ENCODE results near the gene CCT8. TPM values are rescaled to one million over a fixed set of nuclear protein-coding genes. Genes with fewer than 3 reads are reported as not detected.

CCT8 gene
- total and polyA plus RNA-seq, 9 of the 15 experiments (the other 6 are each of a cell fraction or from before 2014, with no cell fraction given) = 451 to 1,153 (median 677) TPM

DNA sequence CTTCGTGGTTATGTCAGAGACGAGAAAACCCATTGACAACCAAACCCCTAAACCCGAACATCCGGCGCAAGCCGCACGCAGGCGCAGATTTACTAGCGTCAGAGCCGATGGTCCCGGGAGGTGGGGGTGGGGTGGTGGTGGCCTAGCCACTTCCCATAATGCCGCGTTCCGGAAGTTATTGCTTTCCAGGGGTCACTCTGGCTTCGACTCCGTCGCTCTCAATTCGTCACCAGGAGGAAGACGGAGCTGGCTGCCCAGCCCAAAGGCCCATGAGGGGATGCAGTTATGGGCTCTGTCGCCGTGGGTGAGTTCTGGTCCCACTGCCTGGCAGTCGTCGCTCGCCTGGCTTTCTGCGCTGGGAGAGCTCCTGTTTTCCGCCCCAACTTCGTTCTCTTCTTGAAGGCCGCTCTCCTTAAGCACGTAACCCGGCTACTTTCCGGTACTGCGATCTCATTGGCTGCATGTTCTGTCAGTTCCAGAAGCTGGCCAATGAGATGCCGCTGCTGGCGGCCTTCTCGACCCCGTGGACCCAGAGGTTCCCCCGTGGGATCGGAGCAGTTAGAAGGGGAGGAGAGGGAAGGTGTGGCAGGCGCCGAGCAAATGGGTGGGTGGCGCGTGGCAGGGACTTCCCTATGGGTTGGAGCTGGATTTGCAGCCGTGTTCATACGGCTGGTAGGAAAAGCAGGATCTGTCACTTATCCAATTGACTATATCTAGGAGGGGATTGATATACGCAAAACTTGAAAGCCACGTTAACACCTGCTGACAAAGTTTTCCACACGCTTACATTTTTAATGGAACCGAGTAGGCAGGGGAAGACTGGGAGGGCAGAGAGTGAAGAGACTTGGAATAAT lies 48.7 kb downstream of the CCT8 start, which contains the start of gene USP16 (continued):
- TF ChIP-seq PBX2 (CRISPR knock-in tag; IDR thresholded peaks at IDR 0.05; ENCODE audit: low read depth) (peak; percentile 79), PBX2 (tag; conservative IDR thresholded peaks at IDR 0.05; ENCODE audit: low read depth) (peak; percentile 98), ZC3H4 (CRISPR knock-in tag; IDR thresholded peaks at IDR 0.05; ENCODE audit: borderline replicate concordance) (no peak), CHD1 (IDR thresholded peaks at IDR 0.05; ENCODE audit: low read length) (peak; percentile 81), MTA2 (IDR thresholded peaks at IDR 0.05; ENCODE audit: low read depth) (no peak; the same call in none of the 2 replicates), ZNF280A (IDR thresholded peaks at IDR 0.05; ENCODE audit: low read depth, partially characterized antibody) (no peak), ZNF57 (CRISPR knock-in tag; IDR thresholded peaks at IDR 0.05) (no peak), HNRNPL (IDR thresholded peaks at IDR 0.05; ENCODE audit: low read depth, low read length) (no peak), NCOA1 (IDR thresholded peaks at IDR 0.05; ENCODE audit: low read depth) (no peak; the same call in 1 of the 2 replicates), GATA2 (CRISPR knock-in tag; IDR thresholded peaks at IDR 0.05) (no peak), ZNF23 (CRISPR knock-in tag; IDR thresholded peaks at IDR 0.05) (no peak), RHOXF2B (CRISPR knock-in tag; conservative IDR thresholded peaks at IDR 0.05) (no peak), ZKSCAN1 (IDR thresholded peaks at IDR 0.05; ENCODE audit: low read depth, low read length) (no peak; the same call in 1 of the 2 replicates), SNIP1 (IDR thresholded peaks at IDR 0.05; ENCODE audit: low read depth) (no peak)
- TF ChIP-seq, protein P1, sequence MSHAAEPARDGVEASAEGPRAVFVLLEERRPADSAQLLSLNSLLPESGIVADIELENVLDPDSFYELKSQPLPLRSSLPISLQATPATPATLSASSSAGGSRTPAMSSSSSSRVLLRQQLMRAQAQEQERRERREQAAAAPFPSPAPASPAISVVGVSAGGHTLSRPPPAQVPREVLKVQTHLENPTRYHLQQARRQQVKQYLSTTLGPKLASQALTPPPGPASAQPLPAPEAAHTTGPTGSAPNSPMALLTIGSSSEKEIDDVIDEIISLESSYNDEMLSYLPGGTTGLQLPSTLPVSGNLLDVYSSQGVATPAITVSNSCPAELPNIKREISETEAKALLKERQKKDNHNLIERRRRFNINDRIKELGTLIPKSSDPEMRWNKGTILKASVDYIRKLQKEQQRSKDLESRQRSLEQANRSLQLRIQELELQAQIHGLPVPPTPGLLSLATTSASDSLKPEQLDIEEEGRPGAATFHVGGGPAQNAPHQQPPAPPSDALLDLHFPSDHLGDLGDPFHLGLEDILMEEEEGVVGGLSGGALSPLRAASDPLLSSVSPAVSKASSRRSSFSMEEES (CRISPR knock-in tag; IDR thresholded peaks at IDR 0.05) = no peak
- TF ChIP-seq, protein P2, sequence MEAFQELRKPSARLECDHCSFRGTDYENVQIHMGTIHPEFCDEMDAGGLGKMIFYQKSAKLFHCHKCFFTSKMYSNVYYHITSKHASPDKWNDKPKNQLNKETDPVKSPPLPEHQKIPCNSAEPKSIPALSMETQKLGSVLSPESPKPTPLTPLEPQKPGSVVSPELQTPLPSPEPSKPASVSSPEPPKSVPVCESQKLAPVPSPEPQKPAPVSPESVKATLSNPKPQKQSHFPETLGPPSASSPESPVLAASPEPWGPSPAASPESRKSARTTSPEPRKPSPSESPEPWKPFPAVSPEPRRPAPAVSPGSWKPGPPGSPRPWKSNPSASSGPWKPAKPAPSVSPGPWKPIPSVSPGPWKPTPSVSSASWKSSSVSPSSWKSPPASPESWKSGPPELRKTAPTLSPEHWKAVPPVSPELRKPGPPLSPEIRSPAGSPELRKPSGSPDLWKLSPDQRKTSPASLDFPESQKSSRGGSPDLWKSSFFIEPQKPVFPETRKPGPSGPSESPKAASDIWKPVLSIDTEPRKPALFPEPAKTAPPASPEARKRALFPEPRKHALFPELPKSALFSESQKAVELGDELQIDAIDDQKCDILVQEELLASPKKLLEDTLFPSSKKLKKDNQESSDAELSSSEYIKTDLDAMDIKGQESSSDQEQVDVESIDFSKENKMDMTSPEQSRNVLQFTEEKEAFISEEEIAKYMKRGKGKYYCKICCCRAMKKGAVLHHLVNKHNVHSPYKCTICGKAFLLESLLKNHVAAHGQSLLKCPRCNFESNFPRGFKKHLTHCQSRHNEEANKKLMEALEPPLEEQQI (IDR thresholded peaks at IDR 0.05) = no peak; the same call in 1 of the 2 replicates
- TF ChIP-seq, protein P3, sequence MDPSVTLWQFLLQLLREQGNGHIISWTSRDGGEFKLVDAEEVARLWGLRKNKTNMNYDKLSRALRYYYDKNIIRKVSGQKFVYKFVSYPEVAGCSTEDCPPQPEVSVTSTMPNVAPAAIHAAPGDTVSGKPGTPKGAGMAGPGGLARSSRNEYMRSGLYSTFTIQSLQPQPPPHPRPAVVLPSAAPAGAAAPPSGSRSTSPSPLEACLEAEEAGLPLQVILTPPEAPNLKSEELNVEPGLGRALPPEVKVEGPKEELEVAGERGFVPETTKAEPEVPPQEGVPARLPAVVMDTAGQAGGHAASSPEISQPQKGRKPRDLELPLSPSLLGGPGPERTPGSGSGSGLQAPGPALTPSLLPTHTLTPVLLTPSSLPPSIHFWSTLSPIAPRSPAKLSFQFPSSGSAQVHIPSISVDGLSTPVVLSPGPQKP (CRISPR knock-in tag; IDR thresholded peaks at IDR 0.05) = no peak

Measured in K562 (cell line).